GM18498 (cell line): Measurements from ENCODE around the gene DNAAF6.
"Not testable (repeated sequence)": the region's sequence is repeated elsewhere in the genome, so short reads cannot be mapped to it uniquely, and the experiment has no call there.

Experiments used
- ATAC-seq: cut with Tn5 transposase; IDR thresholded peaks from one replicate; pipeline ENCODE4 v1.9.1; 2021; ENCODE audit warnings: mild to moderate bottlenecking, moderate library complexity; ENCODE audit not compliant: unreplicated experiment

Gene DNAAF6

GRCh38 chrX:107205770-107206696 is at the start of gene DNAAF6, which contains the start of gene NUP62CL:
Gene DNAAF6 (plus strand): TSS chrX:107206611. CDS start chrX:107212876, 6,265 bp downstream.
Gene NUP62CL (minus strand): TSS chrX:107206433. CDS start chrX:107175146, 31,287 bp downstream.
- ATAC-seq: peak; percentile 96

DNA sequence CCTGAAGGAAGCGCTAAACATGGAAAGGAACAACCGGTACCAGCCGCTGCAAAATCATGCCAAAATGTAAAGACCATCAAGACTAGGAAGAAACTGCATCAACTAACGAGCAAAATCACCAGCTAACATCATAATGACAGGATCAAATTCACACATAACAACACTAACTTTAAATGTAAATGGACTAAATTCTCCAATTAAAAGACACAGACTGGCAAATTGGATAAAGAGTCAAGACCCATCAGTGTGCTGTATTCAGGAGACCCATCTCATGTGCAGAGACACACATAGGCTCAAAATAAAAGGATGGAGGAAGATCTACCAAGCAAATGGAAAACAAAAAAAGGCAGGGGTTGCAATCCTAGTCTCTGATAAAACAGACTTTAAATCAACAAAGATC is 48.8 kb upstream of the DNAAF6 start:
- ATAC-seq: not testable (repeated sequence)

DNA sequence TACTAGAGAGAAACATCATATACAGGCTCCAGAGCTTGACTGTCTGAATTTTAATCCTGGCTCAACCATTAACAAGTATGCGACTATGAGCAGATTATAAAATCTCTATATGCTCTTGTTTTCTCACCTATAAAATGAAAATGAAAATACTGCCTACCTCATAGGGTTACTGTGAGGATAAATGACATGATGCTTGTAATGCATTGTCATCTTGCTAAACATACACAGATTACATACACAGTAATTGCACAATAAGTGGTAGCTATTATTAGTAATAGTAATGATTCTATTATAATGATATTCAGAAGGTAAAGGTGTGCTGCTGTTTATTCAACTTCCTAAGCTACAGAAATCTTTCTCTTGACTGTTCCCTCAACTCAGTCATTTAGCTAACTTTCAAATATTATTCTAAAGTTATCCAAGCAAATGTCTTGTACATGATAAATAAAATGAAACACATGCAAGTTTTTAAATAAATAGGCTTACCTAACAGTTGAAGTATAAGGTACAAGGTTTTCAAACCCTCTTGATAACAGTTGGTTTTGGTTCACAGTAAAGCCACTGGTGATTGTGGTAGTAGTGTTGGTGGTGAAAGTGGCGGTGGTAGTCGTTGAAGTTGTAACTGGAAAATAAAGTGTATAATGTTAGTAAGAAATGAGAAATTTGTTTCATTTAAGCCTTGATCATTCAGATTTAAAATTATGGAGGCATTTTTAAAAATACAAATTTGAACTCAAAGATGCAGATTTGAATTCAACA is 39.1 kb upstream of the DNAAF6 start:
- no peak for ATAC-seq

GRCh38 chrX:107168257-107168656 is 38.2 kb upstream of the DNAAF6 start:
- no peak for ATAC-seq

DNA sequence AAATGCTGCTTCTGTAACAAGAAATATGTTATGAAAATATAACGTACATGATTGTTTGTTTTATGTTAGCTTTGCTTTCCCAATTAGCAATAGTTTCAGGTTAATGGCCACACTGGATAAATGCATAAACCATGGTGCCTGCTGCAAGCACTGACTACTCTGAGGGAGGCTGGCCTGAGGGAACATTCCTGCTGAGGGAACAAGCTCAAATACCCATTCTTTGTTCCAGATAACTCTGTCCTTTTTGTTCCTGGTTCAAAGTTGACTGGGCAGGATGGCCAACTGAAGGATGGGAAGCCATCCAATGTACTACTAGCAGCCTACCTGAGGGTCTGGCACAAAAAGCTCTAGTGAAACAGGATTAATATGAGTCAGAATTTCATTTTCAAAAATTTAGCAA is 37.7 kb upstream of the DNAAF6 start:
- no peak for ATAC-seq

- no peak for ATAC-seq
Observed at GRCh38 chrX:107171369-107172102, 34.9 kb upstream of the DNAAF6 start.

DNA sequence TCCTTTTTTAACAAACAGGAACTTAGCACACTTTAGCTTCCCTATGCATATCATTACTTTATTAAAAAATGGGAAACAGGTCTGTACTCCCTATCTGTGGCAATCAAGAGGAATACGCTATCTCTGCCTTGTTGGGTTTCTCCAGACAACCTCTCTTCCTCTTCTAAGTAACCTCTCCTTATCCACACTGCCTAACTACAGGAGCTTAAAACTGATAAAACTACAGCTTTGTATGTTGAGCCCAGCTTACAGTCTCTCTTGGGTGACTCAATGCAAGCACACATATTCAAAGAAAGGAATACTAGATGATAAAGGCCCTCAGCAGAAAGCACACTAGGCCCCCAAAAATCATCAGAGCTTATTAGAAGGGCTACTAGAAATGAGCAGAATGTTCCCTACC is 9.1 kb upstream of the DNAAF6 start:
- no peak for ATAC-seq

GRCh38 chrX:107198074-107198473 is 8.3 kb upstream of the DNAAF6 start:
- ATAC-seq: not testable (repeated sequence)

DNA sequence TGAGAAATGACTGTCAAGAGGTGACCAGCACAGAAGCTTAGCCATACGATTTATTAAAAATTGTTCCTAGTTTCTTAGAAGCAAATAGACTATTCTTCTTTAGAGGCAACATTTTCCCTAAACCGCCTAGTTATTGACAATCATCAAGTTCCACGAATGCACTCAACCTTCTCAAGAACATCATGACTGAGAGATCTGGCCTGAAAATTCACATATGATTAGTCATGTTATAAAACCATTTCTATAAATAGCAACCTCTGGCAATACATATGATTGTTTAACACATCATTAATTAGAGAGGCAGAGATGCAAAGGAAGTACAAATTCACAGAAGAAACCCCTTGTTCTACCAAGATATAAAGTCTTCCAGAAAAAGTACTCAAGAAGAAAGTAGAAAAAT is 6.9 kb upstream of the DNAAF6 start:
- no peak for ATAC-seq

GRCh38 chrX:107204068-107204605 is 2.3 kb upstream of the DNAAF6 start:
- no peak for ATAC-seq

GRCh38 chrX:107206697-107207065 is 270 bp downstream of the DNAAF6 start:
- ATAC-seq: no peak

- ATAC-seq: no peak
Observed at GRCh38 chrX:107207089-107207488, 678 bp downstream of the DNAAF6 start.

DNA sequence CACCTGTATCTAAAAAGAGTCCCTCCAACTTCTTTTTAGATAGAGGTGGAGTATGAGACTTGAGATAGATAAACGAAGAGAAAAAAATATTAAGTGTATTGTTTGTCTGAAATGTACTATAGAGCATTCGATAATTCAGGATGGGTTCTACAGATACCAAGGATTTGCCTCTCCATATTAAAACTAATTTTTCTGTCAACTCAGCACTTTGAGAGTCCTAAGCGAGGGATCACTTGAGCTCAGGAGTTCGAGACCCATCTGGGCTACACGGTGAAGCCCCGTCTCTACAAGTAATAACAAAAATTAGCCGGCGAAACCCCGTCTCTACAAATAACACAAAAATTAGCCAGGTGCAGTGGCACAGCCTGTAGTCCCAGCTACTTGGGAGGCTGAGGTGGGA is 1.5 kb downstream of the DNAAF6 start:
- ATAC-seq: no peak

GRCh38 chrX:107213477-107213876 is 7.1 kb downstream of the DNAAF6 start:
- ATAC-seq: no peak

GRCh38 chrX:107226757-107227156 is 20.3 kb downstream of the DNAAF6 start:
- ATAC-seq: no peak

GRCh38 chrX:107227780-107228485 is 21.5 kb downstream of the DNAAF6 start:
- no peak for ATAC-seq

- no peak for ATAC-seq
Observed at GRCh38 chrX:107228486-107228819, 22.0 kb downstream of the DNAAF6 start.

- no peak for ATAC-seq
Observed at GRCh38 chrX:107272431-107272921, 66.1 kb downstream of the DNAAF6 start.

- no peak for ATAC-seq
Observed at GRCh38 chrX:107273795-107274194, 67.4 kb downstream of the DNAAF6 start.

DNA sequence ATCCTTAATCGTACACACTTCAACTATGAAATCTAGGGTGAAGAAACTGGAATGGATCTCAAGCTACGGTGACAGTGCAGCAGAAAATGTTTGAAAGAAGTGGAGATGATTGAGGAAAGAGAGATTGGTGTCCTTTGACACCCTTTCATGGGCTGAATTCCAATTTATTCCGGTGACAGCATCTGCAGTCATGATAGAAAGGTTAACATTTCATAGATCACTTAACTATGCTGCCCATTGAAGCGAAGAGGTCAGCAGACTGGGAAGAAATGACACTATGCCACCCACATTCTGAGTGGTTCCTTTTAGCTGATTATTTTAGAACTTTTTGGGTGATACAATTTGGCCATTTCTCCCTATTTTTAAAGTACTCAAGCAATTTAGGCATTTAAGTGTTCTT is 82.3 kb downstream of the DNAAF6 start:
- ATAC-seq: no peak
